ENCODE results near the gene KLHL28. TPM values are rescaled to one million over a fixed set of nuclear protein-coding genes. Genes with fewer than 3 reads are reported as not detected.

KLHL28 gene
- total RNA-seq, 1 donor from 2014 or later: 18.5 TPM

GRCh38 chr14:44963775-44964380 lies 2.1 kb upstream of the KLHL28 start:
- Histone ChIP-seq H3K4me3 (peak overlapping the region; percentile 91), H3K27ac (no peak overlapping the region), H3K27me3 (ENCODE audit: low read depth) (no peaks in the 10 kb centered on the region), H3K9me3 (no peaks in the 10 kb centered on the region), H3K4me1 (peaks cover 74% of the 10 kb centered on the region), H3K36me3 (no peaks in the 10 kb centered on the region)
- DNase-seq (no peak), ATAC-seq (no peak)
- TF ChIP-seq, protein P1, sequence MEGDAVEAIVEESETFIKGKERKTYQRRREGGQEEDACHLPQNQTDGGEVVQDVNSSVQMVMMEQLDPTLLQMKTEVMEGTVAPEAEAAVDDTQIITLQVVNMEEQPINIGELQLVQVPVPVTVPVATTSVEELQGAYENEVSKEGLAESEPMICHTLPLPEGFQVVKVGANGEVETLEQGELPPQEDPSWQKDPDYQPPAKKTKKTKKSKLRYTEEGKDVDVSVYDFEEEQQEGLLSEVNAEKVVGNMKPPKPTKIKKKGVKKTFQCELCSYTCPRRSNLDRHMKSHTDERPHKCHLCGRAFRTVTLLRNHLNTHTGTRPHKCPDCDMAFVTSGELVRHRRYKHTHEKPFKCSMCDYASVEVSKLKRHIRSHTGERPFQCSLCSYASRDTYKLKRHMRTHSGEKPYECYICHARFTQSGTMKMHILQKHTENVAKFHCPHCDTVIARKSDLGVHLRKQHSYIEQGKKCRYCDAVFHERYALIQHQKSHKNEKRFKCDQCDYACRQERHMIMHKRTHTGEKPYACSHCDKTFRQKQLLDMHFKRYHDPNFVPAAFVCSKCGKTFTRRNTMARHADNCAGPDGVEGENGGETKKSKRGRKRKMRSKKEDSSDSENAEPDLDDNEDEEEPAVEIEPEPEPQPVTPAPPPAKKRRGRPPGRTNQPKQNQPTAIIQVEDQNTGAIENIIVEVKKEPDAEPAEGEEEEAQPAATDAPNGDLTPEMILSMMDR (IDR thresholded peaks at IDR 0.05): no peak
- intact Hi-C loops (cut with DNase I): no loop called here

- ATAC-seq (no peak), DNase-seq (no peak)
- H3K9me3 ChIP-seq: no peaks in the 10 kb centered on the region
- H3K27ac ChIP-seq: peak overlapping the region; percentile 95
- intact Hi-C loops (cut with DNase I): no loop called here
- H3K4me1 ChIP-seq: peaks cover 80% of the 10 kb centered on the region
- no peaks in the 10 kb centered on the region for H3K36me3 ChIP-seq
- no peaks in the 10 kb centered on the region for H3K27me3 ChIP-seq (ENCODE audit: low read depth)
- peak overlapping the region; percentile 91 for H3K4me3 ChIP-seq
- TF ChIP-seq, protein P1 (IDR thresholded peaks at IDR 0.05): no peak
Observed at GRCh38 chr14:44963044-44963528, 1.3 kb upstream of the KLHL28 start.

- ATAC-seq: peak; percentile 54 to 61
Observed at GRCh38 chr14:44962334-44963043, 742 bp upstream of the KLHL28 start.

DNA sequence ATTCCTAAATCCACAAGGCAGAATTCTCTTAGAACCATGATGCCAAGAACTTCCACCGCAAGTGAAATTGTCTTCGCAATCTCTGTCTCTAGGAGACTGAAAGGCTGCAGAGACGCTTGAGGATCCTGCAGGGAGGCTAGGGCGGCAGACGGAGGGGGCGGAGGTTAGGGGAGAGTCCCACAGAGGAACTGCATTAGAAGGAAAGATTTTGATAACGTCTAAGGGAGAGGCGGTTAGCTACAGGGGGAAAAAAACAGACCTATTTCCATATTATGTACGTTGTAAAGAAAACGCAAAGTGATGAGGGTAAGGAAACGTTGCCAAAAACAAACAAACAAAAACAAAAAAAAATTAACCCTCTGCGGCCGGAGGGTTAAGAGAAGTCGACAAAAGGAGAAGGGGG lies 595 bp downstream of the KLHL28 start:
- peaks cover 69% of the 10 kb centered on the region for H3K4me1 ChIP-seq
- intact Hi-C loops (cut with DNase I): no loop called here
- peak overlapping the region; percentile 95 for H3K27ac ChIP-seq
- H3K9me3 ChIP-seq: no peaks in the 10 kb centered on the region
- H3K27me3 ChIP-seq (ENCODE audit: low read depth): no peaks in the 10 kb centered on the region
- H3K36me3 ChIP-seq: no peaks in the 10 kb centered on the region
- TF ChIP-seq, protein P1 (IDR thresholded peaks at IDR 0.05): no peak
- H3K4me3 ChIP-seq: peak overlapping the region; percentile 91
- DNase-seq: peak; percentile 76
- peak; percentile 74 to 77 for ATAC-seq

More at GRCh38 chr14:44962334-44963043, 742 bp upstream of the KLHL28 start:
- peak overlapping the region; percentile 95 for H3K27ac ChIP-seq
- no peaks in the 10 kb centered on the region for H3K27me3 ChIP-seq (ENCODE audit: low read depth)
- TF ChIP-seq, protein P1 (IDR thresholded peaks at IDR 0.05): no peak
- intact Hi-C loops (cut with DNase I): no loop called here
- peak overlapping the region; percentile 91 for H3K4me3 ChIP-seq
- peaks cover 80% of the 10 kb centered on the region for H3K4me1 ChIP-seq
- H3K9me3 ChIP-seq: no peaks in the 10 kb centered on the region
- DNase-seq: peak; percentile 70
- H3K36me3 ChIP-seq: no peaks in the 10 kb centered on the region

DNA sequence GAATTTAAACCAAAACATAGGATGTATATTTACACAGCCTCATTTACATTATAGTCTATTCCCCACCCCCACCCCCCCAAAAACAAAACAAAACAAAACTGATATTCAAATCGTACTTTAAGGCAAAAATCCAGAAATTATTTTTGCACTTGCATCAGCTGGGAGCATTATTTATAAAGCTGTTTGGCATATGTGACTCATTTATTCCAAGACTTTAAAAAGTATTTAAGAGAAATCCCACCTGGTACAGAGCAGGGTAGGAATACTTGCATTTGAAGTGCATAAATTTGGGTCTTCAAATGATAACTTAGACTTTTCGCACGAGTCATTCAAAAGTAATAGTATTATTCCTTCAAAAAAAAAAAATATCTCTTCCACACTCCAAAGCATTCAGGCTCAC lies 1.1 kb downstream of the KLHL28 start:
- Histone ChIP-seq H3K27ac (peak overlapping the region; percentile 95), H3K4me3 (peak overlapping the region; percentile 91), H3K9me3 (no peaks in the 10 kb centered on the region), H3K27me3 (ENCODE audit: low read depth) (no peaks in the 10 kb centered on the region), H3K4me1 (peaks cover 69% of the 10 kb centered on the region), H3K36me3 (no peaks in the 10 kb centered on the region)
- ATAC-seq (no peak), DNase-seq (no peak)
- TF ChIP-seq, protein P1 (IDR thresholded peaks at IDR 0.05): no peak
- intact Hi-C loops (cut with DNase I): no loop called here
